ENCODE measurements around the gene RALGPS1. TPM values are rescaled to one million over a fixed set of nuclear protein-coding genes. Genes with fewer than 3 reads are reported as not detected.
A peak's percentile ranks its signal among the peaks of the same experiment; 100 is the strongest.

The RALGPS1 gene
- total and polyA plus RNA-seq, 8 donors: 4.7 to 150 (median 42.2) TPM

DNA sequence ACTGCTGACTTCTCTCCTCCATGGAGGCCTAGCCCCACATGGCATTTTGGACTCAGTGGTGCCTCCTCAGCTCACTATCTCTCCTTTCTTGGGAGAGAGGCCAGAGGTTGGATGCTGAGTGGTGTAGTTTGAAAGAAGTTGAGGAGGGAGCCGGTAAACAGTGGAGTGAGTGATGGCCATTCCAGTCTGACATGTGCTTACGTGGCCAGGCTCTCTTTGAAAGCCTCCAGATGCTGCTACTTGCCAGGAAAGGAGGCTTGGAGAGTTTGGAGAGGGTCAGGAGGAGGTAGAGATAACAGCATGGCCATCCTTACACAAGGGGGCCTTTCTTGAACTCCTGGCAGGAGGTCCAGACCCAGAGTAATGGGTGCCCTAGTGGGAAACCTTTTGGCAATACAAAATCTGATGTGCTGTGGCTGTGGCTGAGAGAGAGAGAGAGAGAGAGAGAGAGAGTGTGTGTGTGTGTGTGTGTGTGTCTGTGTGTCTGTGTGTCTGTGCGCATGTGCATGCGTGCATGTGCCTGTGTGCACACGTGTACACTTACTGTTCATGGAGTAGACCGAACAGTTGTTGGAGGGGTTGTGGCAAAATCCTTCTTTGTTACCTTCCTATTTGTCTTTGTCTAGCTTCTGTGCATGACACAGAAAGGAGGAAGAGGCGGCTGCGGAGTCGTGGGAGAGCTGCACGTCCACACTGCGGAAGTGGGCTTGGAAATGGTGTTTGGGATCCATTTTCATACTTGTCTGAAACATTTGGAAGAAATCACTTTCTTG lies 37.8 kb downstream of the RALGPS1 start:
- H3K4me1 ChIP-seq: peaks cover 0 to 16% (median 6%) of the 10 kb centered on the region in 4 donors
- peak overlapping the region in 2 of 5 donors; percentile 48 to 75 for H3K27ac ChIP-seq
- intact Hi-C loops (cut with DNase I; ENCODE audit: low total_unique reads): no loop called here
- H3K27me3 ChIP-seq: no peaks in the 10 kb centered on the region
- H3K36me3 ChIP-seq: no peaks in the 10 kb centered on the region
- H3K4me3 ChIP-seq: no peak overlapping the region
- TF ChIP-seq CTCF (IDR thresholded peaks at IDR 0.05): no peak
- peak in 1 of 3 donors; percentile 6 for TF ChIP-seq POLR2AphosphoS5 (IDR thresholded peaks at IDR 0.05)
- TF ChIP-seq EP300 (IDR thresholded peaks at IDR 0.05): peak; percentile 39
- peak in 1 of 2 donors; percentile 79 for DNase-seq
- no peaks in the 10 kb centered on the region for H3K9me3 ChIP-seq
- WGBS, 5 donors: 74 to 85% (median 78%) methylated on average over 11 of the region's 11 CpGs

DNA sequence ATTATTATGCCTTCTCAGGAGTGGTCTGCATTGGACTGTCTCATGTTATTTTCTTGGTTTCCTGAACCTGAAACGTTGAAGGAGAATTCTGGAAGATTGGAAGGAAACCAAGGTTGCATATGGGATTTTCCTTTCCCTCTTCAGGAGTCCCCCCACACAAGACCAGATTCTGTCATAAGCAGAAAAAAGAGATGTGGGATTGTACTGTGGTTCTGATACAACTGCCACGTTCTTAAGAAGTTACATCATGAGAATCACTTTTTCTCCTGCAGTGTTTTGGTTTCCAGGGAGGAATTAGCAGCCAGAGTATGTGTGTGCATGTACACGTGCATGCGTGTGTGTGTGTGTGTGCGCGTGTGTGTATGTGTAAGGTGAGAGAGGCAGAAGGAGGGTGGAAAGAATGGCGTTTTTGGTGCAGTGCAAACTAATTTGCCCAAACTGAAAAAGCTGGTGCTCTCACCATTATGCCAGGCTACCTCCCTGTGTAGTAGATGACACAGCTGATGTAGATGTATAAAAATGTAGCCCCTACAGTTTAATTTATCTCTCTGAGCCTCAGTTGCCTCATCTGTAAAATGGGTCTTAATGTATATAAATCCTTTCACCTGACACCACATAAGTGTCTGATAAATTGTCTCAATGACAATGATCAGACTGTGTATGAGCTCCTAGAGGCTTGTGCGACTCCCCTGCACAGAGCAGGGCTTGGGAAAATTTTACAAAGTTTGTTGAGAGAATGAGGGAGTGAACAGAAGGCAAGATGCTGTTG lies 38.6 kb downstream of the RALGPS1 start:
- no peak for TF ChIP-seq POLR2AphosphoS5 (IDR thresholded peaks at IDR 0.05)
- no peak for TF ChIP-seq POLR2A (IDR thresholded peaks at IDR 0.05)
- no peak for TF ChIP-seq CTCF (IDR thresholded peaks at IDR 0.05)
- no peak for TF ChIP-seq EP300 (IDR thresholded peaks at IDR 0.05)
- Histone ChIP-seq H3K4me3 (no peak overlapping the region), H3K9me3 (no peaks in the 10 kb centered on the region), H3K27ac (peak overlapping the region in 2 of 5 donors; percentile 48 to 75), H3K4me1 (peaks cover 0 to 22% (median 10%) of the 10 kb centered on the region in 4 donors), H3K27me3 (no peaks in the 10 kb centered on the region), H3K36me3 (no peaks in the 10 kb centered on the region)
- WGBS, 5 donors: 72 to 85% (median 79%) methylated on average over 8 of the region's 8 CpGs
- peak in 1 of 2 donors; percentile 72 for DNase-seq
- intact Hi-C loops (cut with DNase I; ENCODE audit: low total_unique reads): no loop called here

- intact Hi-C loops (cut with DNase I; ENCODE audit: low total_unique reads): no loop called here
- H3K9me3 ChIP-seq: no peaks in the 10 kb centered on the region
- no peak overlapping the region for H3K4me3 ChIP-seq
- H3K27ac ChIP-seq: peak overlapping the region in 1 of 5 donors; percentile 86
- no peaks in the 10 kb centered on the region for H3K36me3 ChIP-seq
- 82 to 88% (median 85%) methylated on average over 4 to 5 of the region's 5 CpGs for WGBS, 5 donors
- no peak for TF ChIP-seq POLR2AphosphoS5 (IDR thresholded peaks at IDR 0.05)
- no peak for TF ChIP-seq EP300 (IDR thresholded peaks at IDR 0.05)
- TF ChIP-seq CTCF (IDR thresholded peaks at IDR 0.05): no peak
- TF ChIP-seq POLR2A (IDR thresholded peaks at IDR 0.05): no peak
- no peak for DNase-seq
- peaks cover 5 to 38% (median 22%) of the 10 kb centered on the region in 4 donors for H3K4me1 ChIP-seq
- H3K27me3 ChIP-seq: no peaks in the 10 kb centered on the region
Measured at GRCh38 chr9:126955811-126956210, 41.2 kb downstream of the RALGPS1 start.

DNA sequence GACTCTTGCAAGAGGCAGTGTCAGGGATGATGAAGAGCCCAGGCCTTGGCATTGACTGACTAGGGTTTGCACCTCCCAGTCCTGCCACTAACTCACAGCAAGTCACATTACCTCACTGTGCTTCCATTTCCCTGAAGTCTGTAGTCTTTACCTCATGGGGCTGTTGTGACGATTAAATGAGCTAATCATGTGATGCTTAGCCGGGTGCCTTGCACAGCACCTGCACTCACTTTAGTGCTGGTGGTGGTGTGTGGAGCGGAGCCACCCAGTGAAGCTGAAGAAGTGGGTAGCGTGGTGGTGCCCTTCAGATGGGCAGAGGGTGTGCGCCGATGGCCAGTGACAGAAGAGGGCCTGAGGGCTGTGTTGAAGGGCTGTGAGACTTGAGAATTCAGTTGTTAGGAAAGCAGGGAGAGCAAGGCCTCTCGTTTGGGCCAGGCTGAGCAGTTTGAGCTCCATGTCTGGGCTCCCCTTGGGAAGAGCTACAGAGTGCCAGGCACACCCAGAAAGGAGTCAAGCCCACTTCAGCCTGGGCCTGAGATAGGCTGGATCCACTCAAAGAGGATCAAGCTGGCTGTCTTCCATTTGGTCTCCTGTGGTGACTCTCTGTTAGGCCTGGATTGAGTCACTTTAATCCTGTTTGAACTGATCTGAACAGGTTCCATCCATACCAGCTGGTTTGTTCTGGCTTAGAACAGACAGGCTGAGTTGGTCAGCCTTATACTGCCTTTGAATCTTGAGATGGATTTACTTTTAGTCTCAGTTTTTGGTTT lies 42.5 kb downstream of the RALGPS1 start:
- Histone ChIP-seq H3K9me3 (no peaks in the 10 kb centered on the region), H3K27ac (peak overlapping the region in 4 of 5 donors; percentile 56 to 86 (median 70)), H3K4me1 (peaks cover 5 to 37% (median 21%) of the 10 kb centered on the region in 4 donors), H3K27me3 (no peaks in the 10 kb centered on the region), H3K36me3 (no peaks in the 10 kb centered on the region), H3K4me3 (no peak overlapping the region)
- no peak for TF ChIP-seq EP300 (IDR thresholded peaks at IDR 0.05)
- no peak for TF ChIP-seq CTCF (IDR thresholded peaks at IDR 0.05)
- TF ChIP-seq POLR2A (IDR thresholded peaks at IDR 0.05): no peak
- peak in 1 of 3 donors; percentile 74 for TF ChIP-seq POLR2AphosphoS5 (IDR thresholded peaks at IDR 0.05)
- DNase-seq: peak in 1 of 2 donors; percentile 74
- WGBS, 5 donors: 88 to 92% (median 90%) methylated on average over 7 of the region's 7 CpGs
- intact Hi-C loops (cut with DNase I; ENCODE audit: low total_unique reads): no loop called here
